Mesothelial cell of epicardium (in vitro differentiated cells): ENCODE measurements around the gene UNC93B1. TPM values are rescaled to one million over a fixed set of nuclear protein-coding genes. Genes with fewer than 3 reads are reported as not detected.

ENCODE experiments used
- DNase-seq, 2 experiments: peaks; one replicate each; pipeline ENCODE4 v3.0.0; 2021; ENCODE audit warnings: low spot score in 2 of 2; ENCODE audit not compliant: unreplicated experiment in 2 of 2
- H3K27ac Mint-ChIP-seq: 2 replicates; pipeline ENCODE4 v1.8.0; 2021; ENCODE audit warnings: mixed read lengths
- H3K27me3 Mint-ChIP-seq: 2 replicates; pipeline ENCODE4 v1.8.0; 2021; ENCODE audit warnings: low read depth, mixed read lengths
- H3K36me3 Mint-ChIP-seq: 2 replicates; pipeline ENCODE4 v1.8.0; 2021; ENCODE audit warnings: mixed read lengths
- H3K4me1 Mint-ChIP-seq: 2 replicates; pipeline ENCODE4 v1.8.0; 2021; ENCODE audit warnings: mixed read lengths
- H3K4me3 Mint-ChIP-seq: 2 replicates; pipeline ENCODE4 v1.8.0; 2021; ENCODE audit warnings: mild to moderate bottlenecking, moderate library complexity, mixed read lengths
- H3K9me3 Mint-ChIP-seq: 2 replicates; pipeline ENCODE4 v1.8.0; 2021; ENCODE audit warnings: mixed read lengths
- CTCF ChIP-seq: fragments of 200-600 bp; sonication (generic); IDR thresholded peaks from one replicate; pipeline ENCODE4 v1.5.0; 2021; ENCODE audit warnings: antibody characterized with exemption; ENCODE audit not compliant: unreplicated experiment
- total RNA-seq: library from RNA; stranded (reverse); gene quantifications from 3 replicates; pipeline ENCODE4 v1.2.1, GENCODE V29; 2021

Gene UNC93B1
- total RNA-seq, 1 donor from 2014 or later: 19.0 TPM

- DNase-seq: no peak
- peaks cover 4% of the 10 kb centered on the region for H3K36me3 Mint-ChIP-seq
- no peak overlapping the region for H3K4me3 Mint-ChIP-seq
- no peak for TF ChIP-seq CTCF
- H3K4me1 Mint-ChIP-seq: peaks cover 8% of the 10 kb centered on the region
- no peaks in the 10 kb centered on the region for H3K9me3 Mint-ChIP-seq
- no peak overlapping the region for H3K27ac Mint-ChIP-seq
- no peaks in the 10 kb centered on the region for H3K27me3 Mint-ChIP-seq
These were observed 33.7 kb upstream of the UNC93B1 start for GRCh38 chr11:68037411-68038225.

- no peaks in the 10 kb centered on the region for H3K9me3 Mint-ChIP-seq
- no peak for DNase-seq
- H3K27ac Mint-ChIP-seq: no peak overlapping the region
- peaks cover 4% of the 10 kb centered on the region for H3K36me3 Mint-ChIP-seq
- H3K4me1 Mint-ChIP-seq: peaks cover 7% of the 10 kb centered on the region
- no peak overlapping the region for H3K4me3 Mint-ChIP-seq
- no peak for TF ChIP-seq CTCF
- H3K27me3 Mint-ChIP-seq: no peaks in the 10 kb centered on the region
These were observed 32.9 kb upstream of the UNC93B1 start for GRCh38 chr11:68036717-68037239.

GRCh38 chr11:68036141-68036716 is 32.3 kb upstream of the UNC93B1 start:
- no peak for DNase-seq
- H3K4me1 Mint-ChIP-seq: peaks cover 11% of the 10 kb centered on the region
- no peaks in the 10 kb centered on the region for H3K9me3 Mint-ChIP-seq
- peaks cover 4% of the 10 kb centered on the region for H3K36me3 Mint-ChIP-seq
- H3K27me3 Mint-ChIP-seq: no peaks in the 10 kb centered on the region
- H3K27ac Mint-ChIP-seq: no peak overlapping the region
- no peak for TF ChIP-seq CTCF
- H3K4me3 Mint-ChIP-seq: no peak overlapping the region

GRCh38 chr11:68035266-68035876 is 31.5 kb upstream of the UNC93B1 start:
- no peaks in the 10 kb centered on the region for H3K27me3 Mint-ChIP-seq
- no peak overlapping the region for H3K27ac Mint-ChIP-seq
- H3K9me3 Mint-ChIP-seq: no peaks in the 10 kb centered on the region
- peaks cover 13% of the 10 kb centered on the region for H3K4me1 Mint-ChIP-seq
- no peak for DNase-seq
- H3K36me3 Mint-ChIP-seq: peaks cover 4% of the 10 kb centered on the region
- no peak for TF ChIP-seq CTCF
- H3K4me3 Mint-ChIP-seq: no peak overlapping the region

GRCh38 chr11:68033708-68034045 is 29.8 kb upstream of the UNC93B1 start:
- DNase-seq: no peak
- no peak overlapping the region for H3K27ac Mint-ChIP-seq
- H3K4me1 Mint-ChIP-seq: peaks cover 22% of the 10 kb centered on the region
- TF ChIP-seq CTCF: no peak
- H3K27me3 Mint-ChIP-seq: no peaks in the 10 kb centered on the region
- H3K4me3 Mint-ChIP-seq: no peak overlapping the region
- H3K9me3 Mint-ChIP-seq: no peaks in the 10 kb centered on the region
- peaks cover 4% of the 10 kb centered on the region for H3K36me3 Mint-ChIP-seq
